Measurements from ENCODE around the gene BAD. TPM values are rescaled to one million over a fixed set of nuclear protein-coding genes. Genes with fewer than 3 reads are reported as not detected.
"Not testable (repeated sequence)": the region's sequence is repeated elsewhere in the genome, so short reads cannot be mapped to it uniquely, and the experiment has no call there.

Gene BAD
- total and polyA plus RNA-seq, 8 donors = 45.0 to 71.4 (median 55.1) TPM

DNA sequence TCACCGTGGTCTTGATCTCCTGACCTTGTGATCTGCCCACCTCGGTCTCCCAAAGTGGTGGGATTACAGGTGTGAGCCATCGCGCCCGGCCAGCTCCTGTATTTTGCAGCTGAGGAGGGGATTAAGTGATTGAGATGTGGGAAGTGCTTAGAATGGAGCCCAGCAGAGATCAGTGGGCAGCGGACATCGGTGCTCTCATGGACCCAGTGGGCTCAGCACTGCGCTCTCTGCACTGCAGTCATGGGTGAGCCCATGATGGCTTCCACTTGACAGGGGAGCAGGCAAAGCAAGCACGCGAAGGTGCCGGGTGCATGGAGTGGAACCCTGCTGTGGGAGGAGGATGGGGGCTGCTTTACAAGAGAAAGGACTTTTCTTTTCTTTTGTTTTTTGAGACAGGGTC, 46.4 kb upstream of the BAD start:
- no peak overlapping the region for H3K4me3 ChIP-seq
- no peak overlapping the region for H3K27ac ChIP-seq
- DNase-seq (no peak), ATAC-seq (no peak)
- H3K27me3 ChIP-seq = no peaks in the 10 kb centered on the region
- intact Hi-C loops (cut with DNase I) = no loop called here
- H3K9me3 ChIP-seq = no peaks in the 10 kb centered on the region
- no peaks in the 10 kb centered on the region for H3K36me3 ChIP-seq
- H3K4me1 ChIP-seq = peaks cover 14 to 29% of the 10 kb centered on the region in 2 donors
- no peak for TF ChIP-seq CTCF (IDR thresholded peaks at IDR 0.05)

DNA sequence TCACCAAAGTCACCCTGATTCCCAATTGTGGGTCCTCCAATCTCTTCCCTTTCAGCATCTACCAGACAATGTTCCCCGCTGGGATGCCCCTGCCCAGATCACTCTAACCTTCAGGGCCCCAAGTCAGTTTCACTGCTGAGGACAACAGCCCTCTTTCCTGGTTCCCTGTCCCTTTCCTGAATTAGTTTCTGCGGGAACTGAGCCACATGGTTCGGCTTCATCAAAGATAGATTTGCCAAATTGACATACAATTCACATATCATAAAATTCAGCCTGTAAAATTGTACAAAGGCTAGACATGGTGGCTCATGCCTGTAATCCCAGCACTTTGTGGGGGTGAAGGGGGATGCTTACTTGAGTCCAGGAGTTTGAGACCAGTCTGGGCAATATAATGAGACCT, 43.5 kb upstream of the BAD start:
- DNase-seq (no peak), ATAC-seq (no peak)
- H3K27me3 ChIP-seq = no peaks in the 10 kb centered on the region
- H3K4me1 ChIP-seq = peaks cover 6 to 17% of the 10 kb centered on the region in 2 donors
- no peaks in the 10 kb centered on the region for H3K36me3 ChIP-seq
- no peak overlapping the region for H3K27ac ChIP-seq
- intact Hi-C loops (cut with DNase I) = no loop called here
- H3K4me3 ChIP-seq = no peak overlapping the region
- no peak for TF ChIP-seq CTCF (IDR thresholded peaks at IDR 0.05)
- H3K9me3 ChIP-seq = no peaks in the 10 kb centered on the region

GRCh38 chr11:64327375-64327774, 42.9 kb upstream of the BAD start:
- Histone ChIP-seq H3K9me3 (no peaks in the 10 kb centered on the region), H3K27me3 (no peaks in the 10 kb centered on the region), H3K4me3 (no peak overlapping the region), H3K36me3 (peaks cover 0 to 5% of the 10 kb centered on the region in 2 donors), H3K4me1 (peaks cover 6 to 16% of the 10 kb centered on the region in 2 donors), H3K27ac (no peak overlapping the region)
- DNase-seq = no peak
- TF ChIP-seq CTCF (IDR thresholded peaks at IDR 0.05) = no peak
- intact Hi-C loops (cut with DNase I) = no loop called here
- ATAC-seq = no peak

DNA sequence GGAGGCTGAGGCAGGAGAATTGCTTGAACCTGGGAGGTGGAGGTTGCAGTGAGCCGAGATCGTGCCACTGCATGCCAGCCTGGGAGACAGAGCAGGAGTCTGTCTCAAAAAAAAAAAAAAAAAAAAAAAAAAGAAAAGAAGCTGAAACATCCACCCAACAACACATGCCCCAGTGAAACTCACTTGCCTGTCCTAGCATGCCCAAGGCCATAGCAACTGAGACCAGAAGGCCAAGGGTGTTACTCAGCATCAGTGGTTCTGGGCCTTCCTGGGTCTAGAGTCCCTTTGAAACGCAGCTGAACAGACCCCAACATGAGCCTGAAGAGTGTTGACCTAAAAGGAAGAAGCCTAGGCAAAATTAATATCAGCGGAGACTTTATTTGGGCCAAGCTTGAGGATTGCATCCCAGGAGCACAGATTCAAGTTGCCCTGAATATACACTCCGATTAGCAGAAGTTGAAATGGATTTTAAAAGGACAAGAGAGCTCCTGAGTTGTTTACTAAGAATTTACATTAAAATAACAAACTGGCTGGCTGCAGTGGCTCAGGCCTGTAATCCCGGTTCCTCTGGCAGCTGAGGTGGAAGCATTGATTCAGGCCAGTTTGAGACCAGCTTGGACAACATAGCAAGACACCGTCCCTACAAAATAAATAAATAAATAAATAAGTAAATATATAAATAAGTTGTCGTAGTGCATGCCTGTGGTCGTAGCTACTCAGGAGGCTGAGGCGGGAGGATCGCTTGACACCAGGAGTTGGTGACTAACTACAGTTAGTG, 40.4 kb upstream of the BAD start:
- no peak for ATAC-seq

GRCh38 chr11:64323984-64324383, 39.5 kb upstream of the BAD start:
- ATAC-seq; intact Hi-C loops (cut with DNase I); H3K4me3 ChIP-seq; H3K9me3 ChIP-seq; DNase-seq; H3K27me3 ChIP-seq; H3K27ac ChIP-seq: not testable (repeated sequence)
- Histone ChIP-seq H3K36me3 (peaks cover 0 to 20% of the 10 kb centered on the region in 2 donors), H3K4me1 (peaks cover 3 to 22% of the 10 kb centered on the region in 2 donors)

More for the DNA sequence above, 40.4 kb upstream of the BAD start:
- Histone ChIP-seq H3K4me3 (no peak overlapping the region), H3K27ac (no peak overlapping the region), H3K36me3 (peaks cover 0 to 20% of the 10 kb centered on the region in 2 donors), H3K27me3 (no peaks in the 10 kb centered on the region), H3K4me1 (peaks cover 0 to 15% of the 10 kb centered on the region in 2 donors), H3K9me3 (no peaks in the 10 kb centered on the region)
- no peak for DNase-seq
- TF ChIP-seq CTCF (IDR thresholded peaks at IDR 0.05) = no peak
- intact Hi-C loops (cut with DNase I) = no loop called here
